T-helper 2 cell (primary cell): Measurements from ENCODE around the gene PRKD3.

Experiments
- DNase-seq, 5 experiments: peaks; one replicate each; pipeline versions ENCODE4 v3.0.0 to v3.0.0-alpha.2; 2012 to 2022

PRKD3 gene

GRCh38 chr2:37342591-37343220 lies 18.1 kb upstream of the PRKD3 start:
- DNase-seq: no peak

GRCh38 chr2:37340637-37341036 lies 16.0 kb upstream of the PRKD3 start:
- no peak for DNase-seq

GRCh38 chr2:37338933-37339332 lies 14.3 kb upstream of the PRKD3 start:
- DNase-seq: peak in 1 of 5 experiments; percentile 41

DNA sequence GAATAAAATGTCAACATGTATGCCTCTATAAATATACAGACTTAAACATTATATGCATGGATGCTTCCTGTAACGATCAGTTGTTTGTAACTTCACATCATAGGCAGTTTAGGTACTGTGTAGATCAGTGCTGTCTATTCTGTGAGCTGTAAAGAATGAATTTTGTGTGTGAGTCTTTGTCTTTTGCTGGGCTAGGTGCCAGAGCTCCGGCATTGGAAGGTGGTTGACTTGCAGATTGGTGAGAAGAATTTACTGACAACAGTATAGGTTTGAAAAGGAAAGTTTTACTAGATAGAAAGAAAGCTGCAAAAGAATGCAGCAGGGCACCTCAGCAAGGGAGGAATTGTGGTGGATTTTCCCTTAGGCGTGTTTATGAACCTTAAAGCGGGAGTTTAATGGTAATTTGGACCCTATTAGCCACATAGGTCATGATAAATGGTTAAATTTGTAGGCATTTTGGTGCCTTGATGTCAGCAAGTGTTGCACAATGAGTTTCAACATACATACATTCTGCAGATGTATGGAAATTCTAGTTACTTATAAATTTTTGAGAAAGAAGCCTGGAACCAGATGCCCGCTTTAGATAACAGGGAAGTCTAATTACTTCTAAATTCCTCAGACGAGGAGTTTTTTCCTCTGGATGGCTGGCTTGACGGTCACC lies 13.1 kb upstream of the PRKD3 start:
- no peak for DNase-seq

DNA sequence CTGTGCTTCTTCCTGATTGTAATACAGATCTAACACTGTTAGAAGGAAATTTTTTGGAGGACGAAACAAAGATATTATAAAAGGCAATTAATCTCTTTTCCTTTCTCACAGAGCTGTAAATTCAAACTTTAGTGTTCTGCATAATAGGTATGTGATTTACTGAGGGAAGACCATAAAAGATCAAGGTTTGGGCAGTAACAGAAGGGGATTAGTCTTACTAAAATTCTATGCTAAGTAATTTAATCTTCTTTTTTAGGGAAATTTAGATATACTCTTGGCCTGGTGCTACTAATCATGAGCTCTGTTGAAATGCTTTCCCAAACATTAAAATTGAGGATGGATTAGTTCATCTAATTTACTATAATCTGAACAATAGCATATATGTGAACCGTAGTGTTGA lies 11.0 kb upstream of the PRKD3 start:
- DNase-seq: no peak

GRCh38 chr2:37333256-37333655 lies 8.6 kb upstream of the PRKD3 start:
- DNase-seq: no peak

- DNase-seq: no peak
Observed at GRCh38 chr2:37332560-37332959, 7.9 kb upstream of the PRKD3 start.

DNA sequence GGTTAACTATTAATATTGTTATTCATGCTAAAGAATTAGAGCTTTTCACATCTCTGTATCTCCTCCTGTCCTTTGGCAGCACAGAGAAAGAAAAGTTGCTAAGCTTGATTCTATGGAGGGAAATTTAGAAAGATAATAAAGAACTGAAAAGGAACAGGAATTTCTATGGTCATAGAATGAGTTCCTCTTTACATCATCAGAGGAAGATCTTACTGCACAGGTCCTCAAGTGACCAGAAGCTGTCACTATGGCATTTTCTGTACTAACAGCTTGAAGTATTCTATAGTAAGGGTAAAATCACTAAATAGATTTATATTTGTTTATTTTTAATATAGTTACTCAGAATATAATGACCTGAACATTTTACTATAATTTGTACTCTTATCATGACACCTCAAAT lies 6.0 kb upstream of the PRKD3 start:
- no peak for DNase-seq

GRCh38 chr2:37326866-37327634 lies 2.4 kb upstream of the PRKD3 start:
- no peak for DNase-seq

DNA sequence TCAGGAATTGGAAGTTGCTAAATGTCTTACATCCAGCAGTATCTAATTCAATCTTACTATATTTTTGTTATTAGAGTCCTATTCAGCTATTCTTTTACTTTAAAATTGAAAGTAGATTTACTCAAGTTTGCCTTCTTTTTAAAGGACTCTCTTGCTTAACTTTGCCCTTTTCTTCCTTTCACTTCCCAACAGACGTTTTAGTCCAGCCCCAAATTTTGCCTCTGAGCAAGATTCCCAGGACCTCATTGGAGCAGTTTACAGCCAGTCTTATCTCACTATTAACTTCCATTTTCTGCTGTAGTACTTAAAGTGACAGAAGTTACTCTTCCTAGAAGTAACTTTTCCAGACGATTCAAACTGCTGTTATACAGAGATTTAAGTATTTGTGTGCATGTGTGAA lies 1.7 kb upstream of the PRKD3 start:
- DNase-seq: no peak

DNA sequence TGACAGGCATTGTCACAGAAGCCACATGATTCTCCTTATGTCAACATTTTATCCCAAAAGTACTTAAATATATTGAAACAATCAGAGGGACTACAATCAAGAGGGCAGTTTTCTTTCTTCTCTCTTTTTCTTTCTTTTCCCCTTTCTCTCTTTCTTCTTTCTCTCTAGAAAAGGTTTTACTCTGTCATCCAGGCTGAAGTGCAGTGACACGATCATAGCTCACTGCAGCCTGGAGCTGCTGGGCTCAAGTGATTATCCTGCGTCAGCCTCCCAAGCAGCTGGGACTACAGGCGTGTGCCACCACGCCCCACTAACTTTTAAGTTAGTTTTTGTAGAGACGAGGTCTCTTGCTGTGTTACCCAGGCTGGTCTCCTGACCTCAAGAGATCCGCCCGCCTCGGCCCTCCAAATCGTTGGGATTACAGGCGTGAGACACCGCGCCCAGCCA lies 1.0 kb upstream of the PRKD3 start:
- DNase-seq: no peak

- peak in 1 of 5 experiments; percentile 63 for DNase-seq
Observed at GRCh38 chr2:37324536-37324785, 172 bp downstream of the PRKD3 start.

- peak in 4 of 5 experiments; percentile 12 to 68 (median 44) for DNase-seq
Observed at GRCh38 chr2:37323781-37324535, 675 bp downstream of the PRKD3 start.

DNA sequence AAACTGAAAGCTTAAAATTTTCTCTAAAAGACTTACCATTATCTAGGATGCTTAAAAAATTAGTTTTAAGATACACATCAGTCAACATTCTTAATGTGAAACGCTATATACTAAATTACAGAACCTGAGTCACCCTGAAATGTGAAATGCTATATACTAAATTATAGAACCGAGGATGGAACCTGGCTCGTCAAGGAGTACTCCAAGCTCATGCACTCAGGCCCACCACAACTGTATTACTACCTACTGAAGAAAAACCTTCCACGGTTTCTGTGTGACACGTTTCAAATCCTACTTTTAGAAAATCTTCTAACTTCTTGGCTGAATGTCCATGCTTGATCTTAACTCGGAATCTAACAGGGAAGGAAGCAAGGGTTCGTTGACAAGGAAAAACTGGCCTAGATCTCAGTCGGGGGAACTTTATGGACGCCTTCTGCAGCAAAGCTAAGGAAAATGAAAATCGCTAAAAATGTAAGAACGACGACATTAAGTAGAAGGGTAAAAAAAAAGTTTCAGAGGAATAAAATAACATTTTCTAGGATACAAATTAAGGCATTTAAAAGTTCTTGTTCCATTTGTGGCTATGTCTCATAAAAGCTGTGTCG lies 1.4 kb downstream of the PRKD3 start:
- no peak for DNase-seq

DNA sequence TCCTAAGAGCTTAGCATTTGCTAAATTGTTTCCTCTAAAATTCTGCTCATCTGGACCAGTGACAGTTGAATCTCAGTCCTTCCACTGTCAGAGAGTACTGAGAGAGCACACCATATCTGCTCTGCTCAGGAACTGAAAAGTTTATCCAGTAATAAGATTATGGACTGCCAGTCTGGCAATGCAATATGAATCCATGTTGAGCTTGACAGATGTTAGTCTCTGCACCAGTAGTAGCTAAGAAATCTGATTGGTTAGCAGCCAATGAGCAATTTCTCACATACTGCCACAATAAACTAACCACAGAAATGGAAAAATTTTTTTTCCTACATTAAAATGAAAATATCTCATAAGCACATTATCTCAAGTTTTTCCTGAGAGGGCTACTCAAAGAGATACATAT lies 2.3 kb downstream of the PRKD3 start:
- DNase-seq: peak in 1 of 5 experiments; percentile 12

- DNase-seq: no peak
Observed at GRCh38 chr2:37321029-37321682, 3.5 kb downstream of the PRKD3 start.

DNA sequence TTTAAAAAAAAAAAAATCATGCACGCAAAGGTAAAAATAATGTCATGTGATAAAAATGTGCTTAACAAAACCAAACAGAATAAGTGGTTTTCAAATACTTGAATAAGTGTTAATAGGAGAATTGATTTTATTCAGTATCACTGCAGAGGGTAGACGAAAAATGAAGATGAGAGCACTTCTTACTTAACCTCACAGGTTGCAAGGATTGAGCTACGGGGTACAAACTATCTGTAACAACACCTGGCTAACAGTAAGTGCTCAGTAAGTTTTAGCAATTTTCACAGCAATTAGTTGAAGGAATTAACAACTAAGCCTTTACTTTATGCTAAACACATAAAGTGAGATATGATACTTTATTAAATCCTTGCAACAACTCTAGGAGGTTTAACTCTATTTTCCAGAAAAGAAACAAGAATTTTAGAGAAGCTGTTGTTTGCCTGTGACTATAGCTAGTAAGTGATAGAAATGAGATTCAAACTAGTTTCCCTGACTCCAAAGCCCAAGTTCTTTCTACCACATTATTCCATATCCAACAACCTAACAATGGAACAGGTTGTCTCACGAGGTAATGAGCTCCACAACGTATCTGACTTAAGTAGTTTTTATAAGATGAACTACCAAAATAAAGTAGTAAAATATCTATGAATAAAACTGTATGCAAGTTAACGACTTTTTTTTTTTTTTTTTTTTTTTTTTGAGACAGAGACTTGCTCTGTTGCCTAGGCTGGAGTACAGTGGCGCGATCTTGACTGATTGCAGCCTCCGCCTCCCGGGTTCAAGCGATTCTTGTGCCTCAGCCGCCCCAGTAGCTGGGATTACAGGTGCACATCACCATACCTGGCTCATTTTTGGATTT lies 4.7 kb downstream of the PRKD3 start:
- no peak for DNase-seq

DNA sequence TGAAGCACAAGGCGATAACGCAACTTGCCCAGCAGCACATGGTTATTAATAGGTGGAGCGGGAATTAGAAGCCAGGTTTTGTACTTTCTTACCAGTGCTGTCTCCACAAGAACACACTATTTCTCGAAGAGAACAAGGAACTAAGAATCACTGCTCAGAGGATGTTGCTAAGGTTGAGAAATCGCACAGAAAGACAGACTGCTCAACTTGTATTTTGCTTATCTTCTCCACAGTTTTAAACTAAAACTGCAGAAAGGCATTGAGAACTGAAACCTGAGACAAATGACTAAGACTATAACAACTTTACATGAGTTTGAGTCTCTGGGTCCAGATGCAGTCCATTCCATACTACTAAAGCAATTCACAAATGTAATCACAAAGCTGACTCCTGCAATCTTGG lies 6.2 kb downstream of the PRKD3 start:
- DNase-seq: peak in 1 of 5 experiments; percentile 4

- DNase-seq: no peak
Observed at GRCh38 chr2:37317746-37318145, 6.9 kb downstream of the PRKD3 start.

DNA sequence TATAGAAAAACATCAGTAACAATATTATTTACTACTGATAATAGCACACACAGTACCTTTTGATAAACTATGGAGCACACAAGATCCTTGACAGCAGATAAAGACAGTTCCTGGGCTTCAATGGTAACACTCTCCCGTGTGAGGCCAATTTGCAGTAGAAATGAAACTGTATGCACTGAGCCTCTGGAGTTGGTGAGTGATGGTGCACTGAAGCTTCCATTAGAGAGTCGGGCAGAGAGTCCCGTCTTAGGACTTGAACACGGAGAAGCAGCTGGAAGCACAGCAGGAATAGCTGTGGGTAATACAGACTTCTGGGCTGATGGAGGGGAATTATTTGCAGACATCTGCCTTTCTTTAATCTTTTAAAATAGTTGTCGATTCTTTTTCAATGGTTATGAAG lies 8.5 kb downstream of the PRKD3 start:
- no peak for DNase-seq

GRCh38 chr2:37315364-37315763 lies 9.3 kb downstream of the PRKD3 start:
- DNase-seq: no peak
